ENCODE measurements around the gene RAB3IL1.

RAB3IL1 gene

DNA sequence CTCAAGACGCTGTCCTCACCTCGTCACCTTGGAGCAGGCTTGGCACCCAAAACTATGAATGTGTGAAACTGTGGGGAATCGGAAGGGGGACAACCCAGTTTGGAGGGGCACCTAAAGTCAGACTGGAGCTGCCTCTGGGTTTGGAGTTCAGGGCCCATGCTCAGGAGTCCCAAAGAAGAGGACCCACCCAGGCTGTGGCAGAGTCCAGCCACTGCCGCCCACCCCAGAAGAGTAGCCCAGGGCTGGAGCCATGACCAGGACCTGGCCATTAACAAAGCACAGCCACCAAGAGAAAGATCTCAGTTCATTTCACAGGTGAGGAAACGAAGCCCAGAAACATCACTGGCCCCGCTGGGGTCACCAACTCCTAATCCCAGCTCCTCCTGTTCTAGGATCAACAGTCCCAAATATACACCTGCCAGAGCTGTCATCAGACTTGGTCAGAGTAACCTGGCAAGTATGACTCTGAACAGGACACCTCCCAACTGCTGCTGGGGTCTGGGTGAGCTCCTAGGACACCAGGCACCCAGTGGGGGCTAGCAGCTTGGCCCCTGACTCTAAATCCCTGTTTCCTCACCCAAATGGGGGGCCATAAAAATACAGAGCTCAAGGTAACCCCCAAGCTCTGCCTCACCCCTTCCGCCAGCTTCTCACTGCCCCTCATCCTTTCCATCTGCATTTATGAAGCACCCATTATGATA is 2.7 kb downstream of the RAB3IL1 start:
- H3K36me3 ChIP-seq (ENCODE audit: insufficient read depth, low read depth, low read length), result no peaks in the 10 kb centered on the region
- no peak overlapping the region for H3K4me3 ChIP-seq (ENCODE audit: low read length)
- H3K27me3 ChIP-seq (ENCODE audit: insufficient read depth, low read length), result peaks cover 31% of the 10 kb centered on the region
- H3K27ac ChIP-seq (ENCODE audit: low read length), result no peak overlapping the region
- no peaks in the 10 kb centered on the region for H3K4me1 ChIP-seq (ENCODE audit: insufficient read depth, low read length)
- no peak overlapping the region for H3K9ac ChIP-seq (ENCODE audit: low read depth, low read length)
- no peaks in the 10 kb centered on the region for H3K9me3 ChIP-seq (ENCODE audit: insufficient read depth, low read depth, low read length)

DNA sequence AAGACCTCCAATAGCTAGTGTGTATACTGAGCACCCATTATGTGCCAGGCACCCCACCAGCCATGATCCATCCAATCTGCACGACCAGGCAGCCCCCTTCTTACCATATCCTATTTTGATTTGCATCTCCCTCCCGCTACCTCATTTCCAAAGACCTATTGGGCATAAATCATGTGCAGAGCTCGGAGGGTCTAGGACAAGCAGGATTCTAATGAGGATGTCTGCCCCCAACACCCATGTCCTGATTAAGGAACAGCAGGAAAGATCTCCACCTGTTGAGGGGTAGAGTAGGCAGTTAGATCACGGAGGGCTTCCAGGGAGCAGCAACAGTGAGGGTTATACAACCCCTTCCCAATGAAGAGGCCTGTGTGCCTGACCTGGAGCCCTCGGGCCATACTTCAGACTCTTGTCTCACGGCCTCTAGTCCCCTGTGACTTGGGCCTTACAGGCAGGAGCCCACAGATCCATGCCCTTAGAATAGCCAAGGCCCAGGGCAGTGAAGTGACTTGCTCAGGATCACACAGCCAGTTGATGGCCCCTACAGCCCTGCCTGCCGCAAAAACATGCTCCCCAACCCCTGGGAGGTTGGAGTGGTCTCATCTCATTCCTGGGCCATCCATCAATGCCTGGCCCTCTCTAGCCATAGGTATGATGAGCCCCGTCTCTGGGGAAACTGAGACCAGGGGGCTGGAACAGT is 3.5 kb downstream of the RAB3IL1 start:
- Histone ChIP-seq H3K9ac (ENCODE audit: low read depth, low read length) (no peak overlapping the region), H3K36me3 (ENCODE audit: insufficient read depth, low read depth, low read length) (no peaks in the 10 kb centered on the region), H3K4me1 (ENCODE audit: insufficient read depth, low read length) (peaks cover 6% of the 10 kb centered on the region; the same call in 1 of the 2 replicates), H3K27me3 (ENCODE audit: insufficient read depth, low read length) (peaks cover 26% of the 10 kb centered on the region), H3K27ac (ENCODE audit: low read length) (no peak overlapping the region), H3K4me3 (ENCODE audit: low read length) (no peak overlapping the region), H3K9me3 (ENCODE audit: insufficient read depth, low read depth, low read length) (no peaks in the 10 kb centered on the region)

GRCh38 chr11:61912991-61913698 is 4.2 kb downstream of the RAB3IL1 start:
- Histone ChIP-seq H3K4me1 (ENCODE audit: insufficient read depth, low read length) (peaks cover 11% of the 10 kb centered on the region; the same call in 1 of the 2 replicates), H3K27ac (ENCODE audit: low read length) (no peak overlapping the region), H3K9me3 (ENCODE audit: insufficient read depth, low read depth, low read length) (no peaks in the 10 kb centered on the region), H3K36me3 (ENCODE audit: insufficient read depth, low read depth, low read length) (no peaks in the 10 kb centered on the region), H3K9ac (ENCODE audit: low read depth, low read length) (no peak overlapping the region; the same call in 1 of the 2 replicates), H3K4me3 (ENCODE audit: low read length) (no peak overlapping the region), H3K27me3 (ENCODE audit: insufficient read depth, low read length) (peaks cover 19% of the 10 kb centered on the region)

DNA sequence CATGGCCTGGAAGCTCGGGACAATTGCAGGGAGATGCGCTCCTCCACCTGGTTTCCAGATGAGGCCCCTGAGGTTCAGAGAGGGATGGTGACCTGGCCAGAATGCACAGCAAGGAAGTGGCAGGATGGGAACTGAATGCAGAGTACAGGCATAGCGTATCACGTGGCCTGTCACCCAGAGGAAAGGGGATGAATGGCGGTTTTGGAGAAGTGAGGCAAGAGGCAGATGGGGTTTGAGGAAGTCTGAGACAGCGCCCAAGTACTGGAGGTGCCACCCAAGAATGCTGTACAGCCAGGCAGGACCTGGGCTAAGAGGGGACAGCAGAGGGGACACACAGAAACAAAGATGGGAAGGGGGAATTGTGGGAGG is 4.9 kb downstream of the RAB3IL1 start:
- no peak overlapping the region for H3K9ac ChIP-seq (ENCODE audit: low read depth, low read length)
- peaks cover 11% of the 10 kb centered on the region; the same call in 1 of the 2 replicates for H3K4me1 ChIP-seq (ENCODE audit: insufficient read depth, low read length)
- no peak overlapping the region for H3K4me3 ChIP-seq (ENCODE audit: low read length)

DNA sequence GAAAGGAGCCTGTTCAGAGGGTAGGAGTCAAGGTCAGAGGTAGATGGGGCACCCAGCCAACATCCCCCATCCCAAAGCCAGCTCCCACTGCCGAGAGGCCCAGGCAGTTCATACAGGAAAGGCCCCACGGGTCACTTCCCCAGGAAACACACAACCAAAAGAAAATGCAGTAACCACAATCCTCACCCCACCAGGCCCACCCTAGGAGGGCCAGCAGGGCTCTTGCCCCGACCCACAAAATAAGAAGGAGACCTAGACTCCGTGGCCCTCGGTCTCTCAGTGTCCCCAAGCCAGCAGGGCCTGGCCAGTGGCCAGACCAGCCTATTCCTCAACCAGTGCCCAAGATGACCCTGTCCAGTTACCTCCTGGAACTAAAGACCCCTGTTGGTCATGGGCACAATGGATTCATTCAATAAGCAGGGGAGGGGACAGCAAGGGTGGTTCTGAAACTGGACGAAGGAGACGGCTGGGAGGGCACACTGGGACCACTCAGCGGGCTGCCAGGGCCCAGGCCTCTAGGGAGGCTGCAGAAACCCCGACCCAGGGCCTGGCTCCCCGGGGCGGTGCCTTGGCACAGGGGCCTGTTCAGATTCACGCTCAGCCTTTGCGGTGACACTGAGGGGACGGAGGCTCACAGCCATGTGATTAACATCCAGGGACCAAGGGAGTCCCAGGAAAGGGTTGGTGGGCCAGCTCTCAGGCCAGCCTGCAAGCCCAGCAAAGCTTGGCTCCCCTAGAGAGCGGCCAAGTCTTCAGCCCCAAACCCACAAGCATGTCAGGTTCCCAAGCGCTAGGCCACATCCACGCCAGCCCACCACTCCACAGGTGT is 5.5 kb downstream of the RAB3IL1 start:
- no peak overlapping the region for H3K4me3 ChIP-seq (ENCODE audit: low read length)
- no peak overlapping the region for H3K27ac ChIP-seq (ENCODE audit: low read length)
- peaks cover 11% of the 10 kb centered on the region; the same call in 1 of the 2 replicates for H3K4me1 ChIP-seq (ENCODE audit: insufficient read depth, low read length)
- H3K9ac ChIP-seq (ENCODE audit: low read depth, low read length), result no peak overlapping the region
- no peaks in the 10 kb centered on the region for H3K36me3 ChIP-seq (ENCODE audit: insufficient read depth, low read depth, low read length)
- peaks cover 9% of the 10 kb centered on the region for H3K27me3 ChIP-seq (ENCODE audit: insufficient read depth, low read length)
- H3K9me3 ChIP-seq (ENCODE audit: insufficient read depth, low read depth, low read length), result no peaks in the 10 kb centered on the region

More for the DNA sequence above, 4.9 kb downstream of the RAB3IL1 start:
- Histone ChIP-seq H3K9me3 (ENCODE audit: insufficient read depth, low read depth, low read length) (no peaks in the 10 kb centered on the region), H3K27ac (ENCODE audit: low read length) (no peak overlapping the region), H3K36me3 (ENCODE audit: insufficient read depth, low read depth, low read length) (no peaks in the 10 kb centered on the region), H3K27me3 (ENCODE audit: insufficient read depth, low read length) (peaks cover 12% of the 10 kb centered on the region)

GRCh38 chr11:61911128-61911700 is 6.2 kb downstream of the RAB3IL1 start:
- Histone ChIP-seq H3K27me3 (ENCODE audit: insufficient read depth, low read length) (peaks cover 2% of the 10 kb centered on the region), H3K27ac (ENCODE audit: low read length) (no peak overlapping the region), H3K4me1 (ENCODE audit: insufficient read depth, low read length) (peaks cover 11% of the 10 kb centered on the region; the same call in 1 of the 2 replicates), H3K9ac (ENCODE audit: low read depth, low read length) (no peak overlapping the region), H3K9me3 (ENCODE audit: insufficient read depth, low read depth, low read length) (no peaks in the 10 kb centered on the region), H3K36me3 (ENCODE audit: insufficient read depth, low read depth, low read length) (no peaks in the 10 kb centered on the region), H3K4me3 (ENCODE audit: low read length) (no peak overlapping the region)

GRCh38 chr11:61910187-61911127 is 6.9 kb downstream of the RAB3IL1 start:
- H3K27me3 ChIP-seq (ENCODE audit: insufficient read depth, low read length), result no peaks in the 10 kb centered on the region
- no peak overlapping the region for H3K9ac ChIP-seq (ENCODE audit: low read depth, low read length)
- H3K9me3 ChIP-seq (ENCODE audit: insufficient read depth, low read depth, low read length), result no peaks in the 10 kb centered on the region
- no peaks in the 10 kb centered on the region for H3K36me3 ChIP-seq (ENCODE audit: insufficient read depth, low read depth, low read length)
- H3K27ac ChIP-seq (ENCODE audit: low read length), result no peak overlapping the region
- H3K4me1 ChIP-seq (ENCODE audit: insufficient read depth, low read length), result peaks cover 11% of the 10 kb centered on the region; the same call in 1 of the 2 replicates
- H3K4me3 ChIP-seq (ENCODE audit: low read length), result no peak overlapping the region

GRCh38 chr11:61908730-61909316 is 8.5 kb downstream of the RAB3IL1 start:
- no peaks in the 10 kb centered on the region for H3K27me3 ChIP-seq (ENCODE audit: insufficient read depth, low read length)
- H3K9me3 ChIP-seq (ENCODE audit: insufficient read depth, low read depth, low read length), result no peaks in the 10 kb centered on the region
- H3K4me1 ChIP-seq (ENCODE audit: insufficient read depth, low read length), result peaks cover 14% of the 10 kb centered on the region; the same call in 1 of the 2 replicates
- no peak overlapping the region for H3K27ac ChIP-seq (ENCODE audit: low read length)
- H3K9ac ChIP-seq (ENCODE audit: low read depth, low read length), result peak overlapping the region; percentile 55; the same call in 1 of the 2 replicates
- no peaks in the 10 kb centered on the region for H3K36me3 ChIP-seq (ENCODE audit: insufficient read depth, low read depth, low read length)
- H3K4me3 ChIP-seq (ENCODE audit: low read length), result no peak overlapping the region

- H3K27ac ChIP-seq (ENCODE audit: low read length), result no peak overlapping the region
These were observed 9.3 kb downstream of the RAB3IL1 start for GRCh38 chr11:61907871-61908729.

More at GRCh38 chr11:61907871-61908729, 9.3 kb downstream of the RAB3IL1 start:
- H3K36me3 ChIP-seq (ENCODE audit: insufficient read depth, low read depth, low read length), result no peaks in the 10 kb centered on the region
- peaks cover 14% of the 10 kb centered on the region; the same call in 1 of the 2 replicates for H3K4me1 ChIP-seq (ENCODE audit: insufficient read depth, low read length)
- no peak overlapping the region for H3K4me3 ChIP-seq (ENCODE audit: low read length)
- peak overlapping the region; percentile 55; the same call in 1 of the 2 replicates for H3K9ac ChIP-seq (ENCODE audit: low read depth, low read length)
- no peaks in the 10 kb centered on the region for H3K27me3 ChIP-seq (ENCODE audit: insufficient read depth, low read length)
- H3K9me3 ChIP-seq (ENCODE audit: insufficient read depth, low read depth, low read length), result no peaks in the 10 kb centered on the region

All from iPS-20b (cell line).